ENCODE results near the gene TPGS2. TPM values are rescaled to one million over a fixed set of nuclear protein-coding genes. Genes with fewer than 3 reads are reported as not detected.

TPGS2 gene
- total RNA-seq, 1 donor from 2014 or later, result 138 TPM

DNA sequence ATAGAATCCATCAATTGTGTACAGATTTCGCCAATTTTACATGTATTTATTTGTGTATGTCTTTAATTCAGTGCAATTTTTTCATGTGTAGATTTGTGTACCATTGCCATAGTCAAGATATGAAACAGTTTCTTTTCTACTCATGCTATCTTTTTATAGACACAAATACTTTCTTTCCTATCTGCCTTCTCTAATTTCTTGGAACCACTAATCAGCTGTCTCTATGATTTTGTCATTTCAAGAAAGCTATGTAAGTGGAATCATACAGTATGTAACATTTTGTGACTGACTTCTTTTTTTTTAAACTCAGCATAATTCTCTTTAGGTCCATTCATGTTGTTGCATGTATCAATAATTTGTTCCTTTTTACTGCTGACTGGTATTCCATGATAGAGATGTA lies 33.4 kb upstream of the TPGS2 start:
- H3K27ac Mint-ChIP-seq (ENCODE audit: unreplicated experiment), result no peak overlapping the region
- no peaks in the 10 kb centered on the region for H3K9me3 Mint-ChIP-seq (ENCODE audit: unreplicated experiment)
- TF ChIP-seq, protein P1, sequence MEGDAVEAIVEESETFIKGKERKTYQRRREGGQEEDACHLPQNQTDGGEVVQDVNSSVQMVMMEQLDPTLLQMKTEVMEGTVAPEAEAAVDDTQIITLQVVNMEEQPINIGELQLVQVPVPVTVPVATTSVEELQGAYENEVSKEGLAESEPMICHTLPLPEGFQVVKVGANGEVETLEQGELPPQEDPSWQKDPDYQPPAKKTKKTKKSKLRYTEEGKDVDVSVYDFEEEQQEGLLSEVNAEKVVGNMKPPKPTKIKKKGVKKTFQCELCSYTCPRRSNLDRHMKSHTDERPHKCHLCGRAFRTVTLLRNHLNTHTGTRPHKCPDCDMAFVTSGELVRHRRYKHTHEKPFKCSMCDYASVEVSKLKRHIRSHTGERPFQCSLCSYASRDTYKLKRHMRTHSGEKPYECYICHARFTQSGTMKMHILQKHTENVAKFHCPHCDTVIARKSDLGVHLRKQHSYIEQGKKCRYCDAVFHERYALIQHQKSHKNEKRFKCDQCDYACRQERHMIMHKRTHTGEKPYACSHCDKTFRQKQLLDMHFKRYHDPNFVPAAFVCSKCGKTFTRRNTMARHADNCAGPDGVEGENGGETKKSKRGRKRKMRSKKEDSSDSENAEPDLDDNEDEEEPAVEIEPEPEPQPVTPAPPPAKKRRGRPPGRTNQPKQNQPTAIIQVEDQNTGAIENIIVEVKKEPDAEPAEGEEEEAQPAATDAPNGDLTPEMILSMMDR (IDR thresholded peaks at IDR 0.05; ENCODE audit: unreplicated experiment), result no peak
- no peaks in the 10 kb centered on the region for H3K27me3 Mint-ChIP-seq (ENCODE audit: unreplicated experiment)
- H3K36me3 Mint-ChIP-seq (ENCODE audit: low read depth, unreplicated experiment), result no peaks in the 10 kb centered on the region
- H3K4me1 Mint-ChIP-seq (ENCODE audit: unreplicated experiment), result no peaks in the 10 kb centered on the region
- DNase-seq (ENCODE audit: low spot score), result no peak
- no peak overlapping the region for H3K4me3 Mint-ChIP-seq (ENCODE audit: unreplicated experiment)

DNA sequence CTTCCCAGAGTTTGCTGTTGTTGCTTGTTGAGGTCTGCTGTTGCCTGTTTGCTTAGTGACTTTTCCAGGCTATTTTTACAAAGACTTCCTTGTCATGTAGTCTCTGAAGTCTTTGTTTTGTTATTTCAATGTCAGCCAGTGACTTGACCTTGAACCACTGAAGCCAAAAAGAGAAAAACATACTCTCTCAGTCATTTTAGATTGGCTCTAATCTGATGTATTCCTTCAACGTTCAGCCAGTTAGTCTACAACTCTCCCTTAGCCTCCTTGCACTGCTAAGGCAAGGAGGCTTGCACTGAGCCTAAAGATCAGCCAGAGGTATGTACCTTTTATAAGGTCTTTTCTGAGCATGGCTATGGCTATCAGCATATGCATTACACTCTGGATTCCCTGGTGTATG lies 28.0 kb upstream of the TPGS2 start:
- Mint-ChIP-seq H3K4me3 (ENCODE audit: unreplicated experiment) (no peak overlapping the region), H3K4me1 (ENCODE audit: unreplicated experiment) (no peaks in the 10 kb centered on the region), H3K27ac (ENCODE audit: unreplicated experiment) (no peak overlapping the region), H3K36me3 (ENCODE audit: low read depth, unreplicated experiment) (peaks cover 7% of the 10 kb centered on the region), H3K27me3 (ENCODE audit: unreplicated experiment) (no peaks in the 10 kb centered on the region), H3K9me3 (ENCODE audit: unreplicated experiment) (no peaks in the 10 kb centered on the region)
- no peak for DNase-seq (ENCODE audit: low spot score)
- TF ChIP-seq, protein P1 (IDR thresholded peaks at IDR 0.05; ENCODE audit: unreplicated experiment), result no peak

DNA sequence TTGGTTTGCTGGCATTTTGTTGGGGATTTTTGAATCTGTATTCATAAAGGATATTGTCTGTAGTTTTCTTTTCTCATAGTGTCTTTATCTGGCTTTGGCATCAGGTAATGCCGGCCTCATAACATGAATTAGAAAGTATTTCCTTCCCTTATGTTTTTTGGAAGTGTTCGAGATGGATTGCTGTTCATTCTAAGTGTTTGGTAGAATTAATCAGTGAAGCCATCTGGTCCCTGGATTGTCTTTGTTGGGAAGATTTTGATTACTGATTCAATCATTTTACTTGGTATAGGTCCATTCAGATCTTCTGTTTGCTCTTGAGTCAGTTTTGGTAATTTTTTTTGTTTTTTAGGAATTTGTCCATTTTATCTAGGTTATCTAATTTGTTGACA lies 22.4 kb upstream of the TPGS2 start:
- H3K4me3 Mint-ChIP-seq (ENCODE audit: unreplicated experiment), result no peak overlapping the region
- no peak overlapping the region for H3K27ac Mint-ChIP-seq (ENCODE audit: unreplicated experiment)
- TF ChIP-seq, protein P1 (IDR thresholded peaks at IDR 0.05; ENCODE audit: unreplicated experiment), result no peak
- peaks cover 7% of the 10 kb centered on the region for H3K36me3 Mint-ChIP-seq (ENCODE audit: low read depth, unreplicated experiment)
- no peaks in the 10 kb centered on the region for H3K27me3 Mint-ChIP-seq (ENCODE audit: unreplicated experiment)
- no peaks in the 10 kb centered on the region for H3K4me1 Mint-ChIP-seq (ENCODE audit: unreplicated experiment)
- DNase-seq (ENCODE audit: low spot score), result no peak
- no peaks in the 10 kb centered on the region for H3K9me3 Mint-ChIP-seq (ENCODE audit: unreplicated experiment)

DNA sequence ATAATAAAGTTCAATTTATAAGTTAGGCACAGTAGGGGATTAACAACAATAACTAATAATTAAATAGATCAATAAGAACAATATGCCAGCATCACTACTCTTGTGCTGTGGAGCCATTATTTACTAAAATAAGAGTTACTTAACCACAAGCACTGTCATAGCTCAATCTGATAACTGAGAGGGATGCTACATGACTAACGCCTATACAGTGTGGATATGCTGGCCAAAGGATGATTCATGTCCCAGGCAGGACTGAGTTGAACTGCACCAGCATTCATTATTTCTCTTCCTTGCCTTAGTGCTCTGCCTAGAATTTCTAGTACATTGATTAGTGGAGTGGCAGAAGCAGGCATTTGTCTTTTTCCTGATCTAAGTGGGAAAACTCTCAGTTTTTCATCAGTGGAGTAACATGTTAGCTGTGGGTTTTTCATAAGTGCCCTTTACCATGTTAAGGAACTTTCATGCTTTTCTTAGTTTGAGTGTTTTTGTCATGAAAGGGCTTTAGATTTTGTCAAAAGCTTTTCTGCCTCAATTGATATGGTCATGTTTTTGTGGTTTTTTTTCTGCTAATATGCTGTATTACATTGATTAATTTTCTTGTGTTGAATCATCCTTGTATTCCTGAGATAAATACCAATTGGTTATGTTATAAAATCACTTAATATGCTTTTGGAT lies 21.9 kb upstream of the TPGS2 start:
- H3K27me3 Mint-ChIP-seq (ENCODE audit: unreplicated experiment), result no peaks in the 10 kb centered on the region
- H3K4me3 Mint-ChIP-seq (ENCODE audit: unreplicated experiment), result no peak overlapping the region
- H3K9me3 Mint-ChIP-seq (ENCODE audit: unreplicated experiment), result no peaks in the 10 kb centered on the region
- H3K27ac Mint-ChIP-seq (ENCODE audit: unreplicated experiment), result no peak overlapping the region
- no peak for DNase-seq (ENCODE audit: low spot score)
- H3K36me3 Mint-ChIP-seq (ENCODE audit: low read depth, unreplicated experiment), result peaks cover 7% of the 10 kb centered on the region
- TF ChIP-seq, protein P1 (IDR thresholded peaks at IDR 0.05; ENCODE audit: unreplicated experiment), result no peak
- no peaks in the 10 kb centered on the region for H3K4me1 Mint-ChIP-seq (ENCODE audit: unreplicated experiment)

DNA sequence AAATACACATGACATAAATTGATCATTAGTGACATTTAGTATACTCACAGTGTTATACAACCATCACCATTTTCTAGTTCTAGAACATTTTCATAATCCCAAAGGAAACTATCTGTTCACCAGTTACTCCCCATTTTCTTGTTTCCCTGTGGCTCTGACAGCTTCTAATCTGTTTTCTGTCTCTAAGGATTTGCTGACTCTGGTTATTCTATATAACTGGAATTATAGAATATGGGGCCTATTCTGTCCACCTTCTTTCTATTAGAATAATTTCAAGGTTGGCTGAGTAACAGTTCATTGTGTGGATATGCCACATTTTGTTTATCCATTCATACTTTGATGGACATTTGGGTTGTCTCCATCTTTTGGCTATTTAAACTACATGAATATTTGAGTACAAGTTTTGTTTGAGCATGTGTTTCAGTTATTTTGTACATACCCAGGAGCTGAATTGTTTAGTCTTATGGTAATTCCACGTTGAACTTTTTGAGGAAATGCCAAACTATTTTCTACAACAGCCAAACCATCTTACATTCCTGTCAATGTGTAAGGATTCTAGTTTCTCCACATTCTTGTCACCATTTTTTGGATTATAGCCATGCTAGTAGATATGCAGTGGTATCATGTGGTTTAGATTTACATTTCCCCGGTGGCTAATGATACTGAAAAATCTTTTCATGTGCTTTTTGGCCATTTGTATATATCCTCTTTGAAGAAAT lies 20.6 kb upstream of the TPGS2 start:
- H3K27ac Mint-ChIP-seq (ENCODE audit: unreplicated experiment), result no peak overlapping the region
- TF ChIP-seq, protein P1 (IDR thresholded peaks at IDR 0.05; ENCODE audit: unreplicated experiment), result no peak
- no peak for DNase-seq (ENCODE audit: low spot score)
- no peaks in the 10 kb centered on the region for H3K27me3 Mint-ChIP-seq (ENCODE audit: unreplicated experiment)
- H3K4me1 Mint-ChIP-seq (ENCODE audit: unreplicated experiment), result no peaks in the 10 kb centered on the region
- H3K4me3 Mint-ChIP-seq (ENCODE audit: unreplicated experiment), result no peak overlapping the region
- H3K36me3 Mint-ChIP-seq (ENCODE audit: low read depth, unreplicated experiment), result peaks cover 7% of the 10 kb centered on the region
- no peaks in the 10 kb centered on the region for H3K9me3 Mint-ChIP-seq (ENCODE audit: unreplicated experiment)
